Nephron (organoid): ENCODE measurements around the gene CFB.

Experiments
- H3K27ac Mint-ChIP-seq, 3 experiments: 2 replicates each; pipeline ENCODE4 v1.8.0; 2020; ENCODE audit warnings: mixed read lengths in 3 of 3, mild to moderate bottlenecking in 2 of 3, moderate library complexity in 1 of 3
- H3K27me3 Mint-ChIP-seq: 2 replicates; pipeline ENCODE4 v1.8.0; 2021; ENCODE audit warnings: low read depth, mild to moderate bottlenecking, moderate library complexity, mixed read lengths
- H3K36me3 Mint-ChIP-seq: 2 replicates; pipeline ENCODE4 v1.8.0; 2020; ENCODE audit warnings: low read depth, mixed read lengths
- H3K4me1 Mint-ChIP-seq: 2 replicates; pipeline ENCODE4 v1.8.0; 2020; ENCODE audit warnings: mixed read lengths
- H3K4me3 Mint-ChIP-seq, 3 experiments: 2 replicates each; pipeline ENCODE4 v1.8.0; 2020; ENCODE audit warnings: mild to moderate bottlenecking in 3 of 3, mixed read lengths in 3 of 3, moderate library complexity in 2 of 3
- H3K9me3 Mint-ChIP-seq: 2 replicates; pipeline ENCODE4 v1.8.0; 2020; ENCODE audit warnings: mixed read lengths
- CTCF ChIP-seq, 3 experiments: fragments of 200-600 bp; sonication (generic); IDR thresholded peaks; one replicate each; pipeline ENCODE4 v1.5.0; 2021; ENCODE audit warnings: antibody characterized with exemption in 3 of 3; ENCODE audit not compliant: unreplicated experiment in 3 of 3

The CFB gene

GRCh38 chr6:31945507-31946369 is at the start of gene CFB:
CFB (plus strand) TSS chr6:31946095; CDS start chr6:31946222, 127 bp downstream.
- no peak for TF ChIP-seq CTCF (IDR thresholded peaks at IDR 0.05; ENCODE audit: unreplicated experiment in 3 of 3)
- H3K4me3 Mint-ChIP-seq: no peak within 1 kb of the TSS
- H3K4me1 Mint-ChIP-seq: peaks cover 7% of the 10 kb centered on the region
- H3K9me3 Mint-ChIP-seq: no peaks in the 10 kb centered on the region
- peaks cover under 1% of the 10 kb centered on the region for H3K36me3 Mint-ChIP-seq
- peaks cover 10% of the 10 kb centered on the region for H3K27me3 Mint-ChIP-seq
- peak within 1 kb of the TSS in 2 of 3 experiments; percentile 14 to 44 for H3K27ac Mint-ChIP-seq

GRCh38 chr6:31896493-31896855 is 49.4 kb upstream of the CFB start:
- peaks cover 31% of the 10 kb centered on the region for H3K36me3 Mint-ChIP-seq
- peaks cover 21% of the 10 kb centered on the region for H3K4me1 Mint-ChIP-seq
- no peak for TF ChIP-seq CTCF (IDR thresholded peaks at IDR 0.05; ENCODE audit: unreplicated experiment in 3 of 3)
- H3K9me3 Mint-ChIP-seq: no peaks in the 10 kb centered on the region
- H3K27ac Mint-ChIP-seq: peak overlapping the region; percentile 8 to 86 (median 72)
- H3K27me3 Mint-ChIP-seq: no peaks in the 10 kb centered on the region
- peak overlapping the region; percentile 90 to 91 (median 91) for H3K4me3 Mint-ChIP-seq

- Mint-ChIP-seq H3K4me3 (peak overlapping the region; percentile 90 to 91 (median 91)), H3K27me3 (no peaks in the 10 kb centered on the region), H3K9me3 (no peaks in the 10 kb centered on the region), H3K36me3 (peaks cover 25% of the 10 kb centered on the region), H3K27ac (peak overlapping the region; percentile 8 to 86 (median 72)), H3K4me1 (peaks cover 21% of the 10 kb centered on the region)
- TF ChIP-seq CTCF (IDR thresholded peaks at IDR 0.05; ENCODE audit: unreplicated experiment in 3 of 3): no peak
These were observed 48.9 kb upstream of the CFB start for GRCh38 chr6:31896856-31897611.

- H3K9me3 Mint-ChIP-seq: no peaks in the 10 kb centered on the region
- peak within 1 kb of the TSS; percentile 97 to 99 (median 99) for H3K4me3 Mint-ChIP-seq
- peak within 1 kb of the TSS; percentile 88 to 95 (median 92) for H3K27ac Mint-ChIP-seq
- peaks cover 28% of the 10 kb centered on the region for H3K4me1 Mint-ChIP-seq
- H3K36me3 Mint-ChIP-seq: peaks cover 17% of the 10 kb centered on the region
- TF ChIP-seq CTCF (IDR thresholded peaks at IDR 0.05; ENCODE audit: unreplicated experiment in 3 of 3): no peak
- H3K27me3 Mint-ChIP-seq: no peaks in the 10 kb centered on the region
These were observed 48.1 kb upstream of the CFB start, which contains the start of gene EHMT2 for GRCh38 chr6:31897612-31898382. EHMT2 (minus strand) TSS chr6:31897698; CDS start chr6:31897677, 21 bp downstream.

GRCh38 chr6:31898383-31899011 is 47.4 kb upstream of the CFB start:
- Mint-ChIP-seq H3K9me3 (no peaks in the 10 kb centered on the region), H3K27ac (peak overlapping the region; percentile 88 to 95 (median 92)), H3K4me3 (peak overlapping the region; percentile 97 to 99 (median 99)), H3K27me3 (no peaks in the 10 kb centered on the region), H3K36me3 (peaks cover 13% of the 10 kb centered on the region), H3K4me1 (peaks cover 32% of the 10 kb centered on the region)
- TF ChIP-seq CTCF (IDR thresholded peaks at IDR 0.05; ENCODE audit: unreplicated experiment in 3 of 3): no peak
